Stimulated activated naive B cell treated with anti-CD40 and anti-IgM and Interleukin-4, amounts not matched to agents 10 μg/mL and 1 μg/mL and 100 μg/mL, for 72 hours (primary cell): Measurements from ENCODE around the gene SCN11A.

Source experiments
- ATAC-seq, 2 donors: fragments of 150-1000 bp; cut with Tn5 transposase; replicated peaks; 2 replicates each; pipeline ENCODE4 v1.10.0; 2021; ENCODE audit warnings: moderate library complexity in 1 of 2
- DNase-seq: peaks from one replicate; pipeline ENCODE4 v3.0.0; 2021
- H3K27ac Mint-ChIP-seq: one replicate; pipeline ENCODE4 v1.8.0; 2022; ENCODE audit warnings: mild to moderate bottlenecking, mixed read lengths
- H3K27me3 Mint-ChIP-seq, 2 donors: one replicate each; pipeline ENCODE4 v1.8.0; 2022; ENCODE audit warnings: mixed read lengths in 2 of 2
- H3K36me3 Mint-ChIP-seq, 2 donors: one replicate each; pipeline ENCODE4 v1.8.0; 2022; ENCODE audit warnings: mixed read lengths in 2 of 2, mild to moderate bottlenecking in 1 of 2
- H3K4me1 Mint-ChIP-seq, 2 donors: one replicate each; pipeline ENCODE4 v1.8.0; 2022; ENCODE audit warnings: mixed read lengths in 2 of 2, mild to moderate bottlenecking in 1 of 2
- H3K4me3 Mint-ChIP-seq, 2 donors: one replicate each; pipeline ENCODE4 v1.8.0; 2022; ENCODE audit warnings: mild to moderate bottlenecking in 2 of 2, mixed read lengths in 2 of 2, moderate library complexity in 1 of 2
- H3K9me3 Mint-ChIP-seq, 2 donors: one replicate each; pipeline ENCODE4 v1.8.0; 2022; ENCODE audit warnings: mixed read lengths in 2 of 2, mild to moderate bottlenecking in 1 of 2

Gene SCN11A

DNA sequence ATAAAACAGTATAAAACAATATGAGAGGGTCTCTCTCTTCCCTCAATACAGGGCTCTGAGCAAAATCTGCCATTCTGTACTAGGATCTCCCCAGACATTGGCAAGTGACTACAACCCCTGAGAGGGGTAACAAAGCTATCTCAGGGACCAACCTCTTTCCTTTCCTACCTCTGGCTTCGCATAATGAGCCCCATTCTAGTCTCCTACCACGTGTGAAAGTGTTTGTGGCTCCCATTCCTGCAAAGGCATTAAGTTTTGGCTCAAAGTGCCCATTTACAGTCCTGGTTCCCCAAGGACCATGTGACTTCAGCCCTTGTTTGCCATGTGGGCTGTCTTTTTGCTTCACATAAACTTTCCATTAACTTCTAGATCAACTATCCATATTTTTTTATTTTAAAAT is 46.4 kb downstream of the SCN11A start:
- Mint-ChIP-seq H3K9me3 (no peaks in the 10 kb centered on the region), H3K36me3 (no peaks in the 10 kb centered on the region), H3K4me1 (no peaks in the 10 kb centered on the region), H3K4me3 (no peak overlapping the region), H3K27ac (no peak overlapping the region), H3K27me3 (peaks cover 11 to 13% of the 10 kb centered on the region in 2 donors)
- no peak for DNase-seq
- no peak for ATAC-seq
